Middle frontal gyrus (tissue), 1 donor: Measurements from ENCODE around the gene ELFN1.

ENCODE experiments used
- DNase-seq: peaks from one replicate; pipeline ENCODE4 v3.0.0-alpha.2; 2015; ENCODE audit warnings: low spot score; ENCODE audit errors: extremely low spot score

The ELFN1 gene

DNA sequence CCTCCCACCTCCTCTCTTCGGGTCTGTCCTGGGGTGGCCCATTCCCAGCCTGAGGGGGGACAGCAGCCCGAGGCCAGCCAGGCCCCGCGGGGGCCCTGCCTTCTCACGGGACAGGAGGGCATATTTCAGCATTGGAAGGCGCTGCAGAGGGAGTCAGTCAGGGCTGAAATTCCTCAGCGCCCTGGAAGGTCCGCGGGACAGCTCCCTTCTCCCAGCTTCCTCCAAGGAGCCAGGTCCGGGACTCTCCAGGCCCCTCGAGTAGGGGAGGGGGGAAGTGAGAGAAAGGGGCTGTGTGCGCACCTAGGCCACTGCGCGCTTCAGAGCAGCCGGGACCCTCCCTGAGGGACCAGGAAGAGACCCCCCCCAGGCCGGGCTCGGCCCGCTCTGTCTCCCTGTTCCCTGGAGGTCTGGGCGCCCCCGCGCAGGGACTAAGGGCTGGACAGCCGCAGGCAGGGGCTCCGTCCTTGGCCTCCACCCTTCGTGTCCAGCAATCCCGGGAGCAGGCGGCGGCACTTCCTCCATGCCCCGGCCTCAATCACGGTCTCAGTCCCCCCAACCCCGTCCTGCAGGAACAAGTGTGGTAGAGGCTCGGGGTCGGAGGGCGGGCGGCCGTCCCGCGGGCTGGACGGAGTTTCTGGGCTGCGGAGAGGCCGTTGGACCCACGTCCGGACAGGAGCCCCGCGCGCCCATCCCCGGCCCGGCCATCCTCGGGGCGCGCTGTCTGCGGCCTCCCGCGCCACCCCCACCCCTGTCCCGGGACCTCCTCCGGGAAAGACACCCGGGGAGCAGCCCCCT lies 6.0 kb upstream of the ELFN1 start:
- DNase-seq = no peak

DNA sequence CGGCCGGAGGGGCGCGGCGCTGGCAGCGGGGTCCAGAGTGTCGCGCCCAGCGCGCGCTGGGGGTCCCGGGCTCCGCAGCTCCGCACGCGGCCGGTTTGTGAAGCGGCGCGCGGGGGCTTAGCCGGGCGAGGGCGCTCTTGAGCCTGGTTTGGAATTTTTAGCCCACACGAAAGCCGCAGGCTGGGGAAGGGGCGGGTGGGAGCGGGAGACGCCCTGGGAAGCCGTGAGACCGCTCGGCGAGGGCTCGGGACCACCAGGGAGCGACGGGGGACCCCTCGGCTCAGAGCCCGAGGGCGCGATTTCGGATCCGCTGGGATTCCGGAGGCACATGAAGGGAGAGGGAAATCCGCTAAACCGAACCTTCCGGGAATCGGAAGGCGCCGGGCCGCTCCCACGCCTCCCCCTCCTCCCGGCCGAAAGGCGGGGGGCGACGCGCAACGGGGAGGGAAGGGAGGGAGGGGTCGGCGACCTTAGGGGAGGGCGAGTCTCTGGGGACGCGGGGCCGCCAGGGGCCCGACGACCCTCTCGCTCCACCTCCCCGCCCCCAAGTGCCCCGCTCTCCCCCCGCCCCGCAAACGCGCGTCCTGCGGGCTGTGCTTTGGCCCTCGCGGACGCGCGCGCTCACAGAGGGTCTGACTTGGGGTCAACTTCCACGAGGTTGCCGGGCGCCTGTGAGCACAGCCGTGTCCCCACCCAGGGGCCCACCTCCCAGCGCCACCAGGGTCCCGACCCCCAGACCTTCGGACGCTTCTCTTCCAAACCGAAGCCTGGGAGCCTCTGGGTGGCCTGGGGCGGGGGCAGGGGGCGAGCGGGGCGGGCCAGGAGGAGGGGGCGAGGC lies 5.1 kb upstream of the ELFN1 start:
- DNase-seq = no peak

DNA sequence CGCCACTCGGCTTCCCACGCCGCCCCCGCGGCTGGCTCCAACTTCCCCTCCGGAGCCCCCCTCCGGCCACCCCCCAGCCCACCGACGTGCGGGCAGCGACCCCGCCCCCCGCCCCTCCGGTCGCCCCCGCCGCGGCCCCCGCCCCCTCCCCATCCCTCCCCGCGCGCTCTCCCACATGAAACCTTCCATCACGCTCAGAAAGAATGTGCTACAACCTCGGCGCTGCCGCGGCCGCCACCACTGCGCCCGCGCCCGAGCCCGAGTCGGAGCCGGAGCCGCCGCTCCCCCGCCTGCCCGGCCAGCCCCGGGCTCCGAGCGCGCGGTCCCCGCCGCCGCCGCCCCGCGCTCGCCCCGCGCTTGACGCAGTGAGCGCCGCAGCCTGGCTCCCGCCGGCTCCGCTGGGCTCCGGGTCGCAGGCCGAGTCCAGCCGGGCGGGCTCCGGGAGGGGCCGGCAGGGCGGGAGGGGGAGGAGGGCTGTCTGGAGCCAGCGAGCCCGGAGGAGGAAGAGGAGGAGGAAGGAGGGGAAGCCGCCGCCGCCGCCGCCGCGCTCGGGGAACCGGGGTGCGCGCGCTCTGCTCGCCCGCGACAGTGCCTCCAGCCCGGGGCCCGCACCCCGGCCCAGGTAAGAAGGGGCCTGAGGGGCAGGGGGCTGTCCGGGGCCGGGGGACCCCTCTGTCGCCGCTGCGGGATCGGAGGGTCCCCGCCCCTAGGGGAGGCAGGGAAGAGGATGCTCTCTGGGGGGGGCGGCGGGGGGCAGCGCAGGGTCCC lies 4.3 kb upstream of the ELFN1 start:
- DNase-seq = no peak

DNA sequence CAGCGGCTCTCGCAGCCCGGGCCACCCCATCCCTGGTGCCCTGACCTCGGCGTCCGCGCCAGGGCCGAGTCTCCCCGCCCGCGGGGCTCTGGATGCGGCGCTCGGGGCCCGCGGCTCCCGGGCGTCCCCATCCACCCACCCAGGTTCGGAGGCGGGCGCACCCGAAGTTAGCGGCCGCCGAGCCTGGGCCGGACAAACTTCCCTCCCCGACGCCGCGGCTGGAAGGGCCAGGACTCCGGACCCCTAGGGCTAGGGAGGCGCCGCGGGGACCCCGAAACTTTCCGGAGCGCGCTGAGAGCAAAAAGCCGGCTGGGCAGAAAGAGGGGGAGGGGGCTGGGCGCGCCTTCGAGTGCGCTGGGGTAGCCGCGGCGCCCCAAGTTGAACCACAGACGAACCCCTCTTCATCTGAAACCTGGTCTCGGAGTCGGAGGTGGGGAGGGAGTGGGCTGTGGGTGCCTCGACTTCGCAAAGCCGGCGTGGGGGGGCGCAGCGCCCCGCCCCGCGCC lies 3.7 kb upstream of the ELFN1 start:
- no peak for DNase-seq

DNA sequence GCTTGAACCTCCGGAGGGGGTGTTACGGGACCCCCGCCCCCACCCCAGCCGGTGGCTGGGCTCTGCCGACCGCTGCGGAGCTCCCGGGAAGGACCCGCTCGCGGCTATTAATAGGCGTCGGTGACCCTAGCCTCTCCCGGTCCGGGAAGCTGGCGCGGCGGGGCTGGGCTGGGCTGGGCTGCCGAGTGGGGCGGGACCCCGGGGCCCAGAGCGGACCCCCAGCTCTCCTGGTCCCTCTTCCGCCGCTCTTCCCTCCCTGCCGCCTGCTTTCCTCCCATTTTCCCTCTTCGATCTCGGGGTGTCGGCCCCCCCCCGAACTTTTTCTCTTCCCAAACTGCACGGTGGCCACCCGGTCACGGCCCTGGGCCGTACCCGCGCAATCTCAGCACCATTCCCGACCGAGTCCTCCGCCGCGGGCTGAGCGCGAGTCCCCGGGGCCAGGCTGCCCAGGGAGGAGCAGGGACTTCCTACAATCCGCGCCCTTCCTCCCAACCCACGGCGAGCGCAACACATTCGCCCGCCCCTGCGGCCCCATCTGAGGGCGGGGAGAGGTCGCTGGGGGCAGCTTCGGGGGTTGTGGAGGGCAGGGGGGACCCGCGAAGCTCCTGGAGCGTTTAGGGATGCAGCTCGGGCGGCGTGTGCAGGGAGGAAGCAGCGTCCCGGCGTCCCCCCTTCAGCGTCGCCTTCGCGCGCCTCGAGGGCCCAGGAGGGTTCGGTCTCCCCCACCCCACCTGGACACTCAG lies 3.1 kb upstream of the ELFN1 start:
- no peak for DNase-seq

- no peak for DNase-seq
Observed at GRCh38 chr7:1667566-1668395, 2.3 kb upstream of the ELFN1 start.

GRCh38 chr7:1668396-1669063 lies 1.5 kb upstream of the ELFN1 start:
- no peak for DNase-seq

- DNase-seq = no peak
Observed at GRCh38 chr7:1669064-1669951, 769 bp upstream of the ELFN1 start.

DNA sequence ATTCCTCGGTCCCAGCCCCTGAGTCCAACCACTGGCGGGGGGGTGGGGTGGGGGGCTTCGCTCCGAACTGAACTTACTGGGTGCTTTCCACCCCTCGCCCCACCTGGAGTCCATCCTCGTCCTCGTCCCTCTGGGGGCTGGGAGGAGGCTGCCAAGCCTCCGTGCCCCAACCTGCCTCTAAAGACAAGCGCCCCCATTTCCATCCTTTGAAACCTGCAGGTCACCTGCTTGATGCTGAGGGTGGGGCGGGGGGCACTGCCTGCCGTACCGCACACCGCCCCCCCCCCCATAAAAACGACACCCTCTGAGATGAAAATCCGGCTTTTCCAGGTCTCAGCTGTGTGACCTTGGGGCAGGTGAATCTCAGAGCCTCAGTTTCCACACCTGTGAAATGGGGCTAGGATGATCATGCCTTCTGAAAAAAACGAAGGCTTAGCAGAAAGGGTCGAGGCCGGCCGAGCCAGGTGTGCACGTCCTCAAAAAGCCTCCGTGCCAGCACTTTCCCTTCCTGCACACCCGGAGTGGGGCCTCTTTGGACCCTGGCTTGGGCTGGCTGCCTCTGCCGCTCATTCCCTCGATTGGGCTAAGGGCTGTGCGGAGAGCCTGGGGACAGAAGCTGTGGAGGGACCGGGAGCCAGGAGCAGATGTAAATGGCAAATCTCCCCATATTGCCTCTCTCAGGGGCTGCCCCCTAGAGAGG lies 967 bp downstream of the ELFN1 start:
- no peak for DNase-seq

- no peak for DNase-seq
Observed at GRCh38 chr7:1671594-1672451, 1.7 kb downstream of the ELFN1 start.

DNA sequence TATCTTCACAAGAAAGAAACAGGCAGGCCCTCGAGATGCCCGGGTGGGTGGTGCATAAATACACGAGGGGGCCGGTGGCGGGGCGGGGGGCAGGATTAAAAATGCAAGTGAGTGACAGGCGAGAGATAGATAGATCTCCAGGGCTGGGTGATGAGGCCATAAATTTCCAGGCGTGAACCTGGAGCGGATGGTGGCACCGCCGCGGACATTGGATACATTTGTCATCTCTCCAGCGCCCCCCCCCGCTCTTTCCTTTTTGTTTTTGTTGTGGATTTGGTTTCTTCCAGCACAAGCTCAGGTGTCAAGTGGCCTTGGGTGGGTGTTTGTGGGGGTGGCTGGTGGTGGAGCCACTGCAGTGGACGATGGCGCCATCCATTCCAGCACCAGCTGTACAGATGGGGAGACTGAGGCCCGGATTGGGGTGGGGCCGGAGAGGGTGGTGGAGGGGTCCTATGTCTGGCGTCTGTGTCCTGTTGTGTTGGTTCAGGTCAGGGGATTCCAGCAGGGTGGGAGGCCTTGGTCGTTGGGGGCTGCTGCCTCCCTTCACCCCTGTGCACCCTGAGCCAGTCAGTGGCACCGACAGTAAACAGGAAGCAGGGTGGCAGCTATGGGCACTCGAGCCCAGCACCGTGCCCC lies 2.9 kb downstream of the ELFN1 start:
- DNase-seq = no peak

DNA sequence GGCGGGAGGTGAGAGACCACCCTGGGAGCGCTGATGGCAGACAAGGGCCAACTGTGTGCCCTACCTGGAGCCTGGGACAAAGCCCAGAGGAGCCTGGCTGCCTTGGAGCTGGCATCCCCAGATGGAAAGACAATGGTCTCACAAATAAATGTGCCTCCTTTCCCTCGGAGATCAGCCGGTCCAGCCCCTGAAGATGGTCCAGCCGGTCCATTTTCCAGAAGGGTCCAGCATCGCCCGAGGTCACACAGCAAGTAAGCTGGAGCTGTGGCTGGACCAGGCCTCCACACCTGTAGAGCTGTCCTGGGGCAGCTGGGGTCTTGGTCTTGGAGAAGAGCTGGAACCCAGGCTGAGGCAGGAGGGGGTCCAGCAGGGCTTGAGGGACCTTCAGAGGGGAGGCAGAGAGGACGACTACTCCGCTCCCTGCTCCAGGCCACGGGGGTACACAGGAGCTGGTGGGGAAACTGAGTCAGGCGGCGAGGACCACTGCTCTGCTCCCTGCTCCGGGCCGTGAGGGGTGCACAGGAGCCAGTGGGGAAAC lies 3.6 kb downstream of the ELFN1 start:
- DNase-seq = no peak

DNA sequence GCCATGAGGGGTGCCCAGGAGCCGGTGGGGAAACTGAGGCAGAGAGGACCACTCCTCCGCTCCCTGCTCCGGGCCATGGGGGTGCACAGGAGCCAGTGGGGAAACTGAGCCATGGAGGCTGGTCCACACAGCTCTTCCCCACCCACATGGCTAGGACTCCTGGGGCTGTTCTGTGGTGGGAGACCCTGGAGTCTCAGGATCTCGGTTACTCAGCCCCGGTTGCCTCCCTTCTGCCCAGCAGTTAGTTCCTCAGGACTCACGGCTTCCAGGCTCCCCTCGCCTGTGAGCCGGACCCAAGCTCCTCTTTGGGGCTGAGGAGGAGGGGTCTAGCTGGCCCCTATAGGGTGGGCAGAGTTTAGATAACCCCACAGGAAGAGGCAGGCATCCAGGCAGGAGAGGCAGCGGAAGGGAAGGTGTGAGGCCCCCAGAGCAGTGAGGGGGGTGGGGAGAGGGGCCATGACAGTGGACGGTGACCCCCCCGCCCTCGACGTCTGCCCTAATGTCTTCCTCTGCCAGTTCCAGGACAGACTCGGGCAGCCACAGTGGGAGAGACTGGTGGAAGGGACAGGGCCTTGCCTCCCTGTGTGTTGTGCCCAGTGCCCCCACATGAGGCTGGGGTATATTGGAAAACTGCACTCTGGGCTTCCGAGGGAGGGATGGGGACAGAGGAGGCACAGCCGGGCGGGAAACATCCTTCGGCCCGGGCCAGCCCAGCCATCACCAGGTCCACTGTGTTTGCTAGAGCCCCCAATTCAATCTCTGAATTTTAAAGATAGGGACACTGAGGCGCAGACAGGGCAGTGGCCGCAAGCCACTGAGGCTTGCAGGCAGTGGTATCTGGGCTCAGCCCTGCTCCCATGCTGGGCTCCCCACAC lies 4.3 kb downstream of the ELFN1 start:
- DNase-seq = no peak

DNA sequence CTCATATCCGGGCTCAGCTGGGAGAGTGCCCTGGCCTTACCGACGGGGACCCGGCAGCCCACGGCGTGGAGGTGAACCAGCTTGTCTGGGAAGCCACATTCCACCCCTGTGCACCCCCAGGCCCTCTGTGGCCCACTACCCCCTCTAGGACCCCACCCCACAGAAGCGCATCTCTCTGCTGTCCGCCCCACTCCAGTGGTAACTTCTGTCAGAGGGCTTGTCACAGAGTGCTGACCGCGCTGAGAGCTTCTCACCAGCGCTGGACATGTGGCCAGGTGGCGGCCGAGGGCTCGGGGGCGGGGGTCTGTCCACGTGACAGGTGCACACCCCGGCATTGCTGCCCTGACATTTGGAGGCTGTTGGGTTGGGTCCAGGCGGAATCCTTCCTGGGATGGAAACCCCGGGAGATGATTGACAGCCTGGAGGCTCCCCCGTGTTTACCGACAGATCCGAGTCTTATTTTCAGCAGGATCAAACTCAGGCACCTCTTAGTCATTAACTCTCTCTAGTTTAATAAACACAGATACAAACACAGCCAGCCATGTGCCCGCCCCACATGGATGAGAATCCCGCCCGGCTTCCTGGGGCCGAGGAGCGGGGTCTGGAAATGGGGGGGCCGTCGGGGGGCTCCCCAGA lies 5.1 kb downstream of the ELFN1 start:
- no peak for DNase-seq
